GM12875 (cell line): Measurements from ENCODE around the gene TTC39C.
"Not testable (repeated sequence)": the region's sequence is repeated elsewhere in the genome, so short reads cannot be mapped to it uniquely, and the experiment has no call there.

ENCODE experiments used
- H3K4me3 ChIP-seq: one replicate; pipeline ENCODE4 v1.5.1; 2011; ENCODE audit warnings: low read depth, low read length, control low read depth
- TF ChIP-seq, protein P1 (sequence below): IDR thresholded peaks from 2 replicates; pipeline ENCODE4 v1.5.1; 2011; ENCODE audit warnings: low read depth, mild to moderate bottlenecking, control low read depth, inconsistent platforms, low read length, moderate library complexity, borderline replicate concordance; ENCODE audit not compliant: insufficient read depth

TTC39C gene

DNA sequence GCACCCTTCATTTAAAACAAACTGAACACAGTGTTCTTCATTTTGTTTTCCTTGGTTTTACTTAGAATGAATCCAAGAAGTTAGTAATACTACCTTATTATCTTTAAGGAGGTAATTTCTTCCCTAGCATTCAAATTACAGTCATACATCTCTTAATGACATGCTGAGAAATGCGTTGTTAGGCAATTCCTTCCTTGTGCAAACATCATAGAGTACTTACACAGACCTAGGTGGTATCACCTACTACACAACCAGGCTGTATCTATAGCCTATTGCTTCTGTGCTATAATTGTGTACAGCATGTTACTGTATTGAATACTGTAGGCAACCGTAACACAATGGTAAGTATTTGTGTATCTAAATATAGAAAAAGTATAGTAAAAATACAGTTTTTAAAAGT lies 115.9 kb downstream of the TTC39C start:
- H3K4me3 ChIP-seq: no peak overlapping the region
- TF ChIP-seq, protein P1, sequence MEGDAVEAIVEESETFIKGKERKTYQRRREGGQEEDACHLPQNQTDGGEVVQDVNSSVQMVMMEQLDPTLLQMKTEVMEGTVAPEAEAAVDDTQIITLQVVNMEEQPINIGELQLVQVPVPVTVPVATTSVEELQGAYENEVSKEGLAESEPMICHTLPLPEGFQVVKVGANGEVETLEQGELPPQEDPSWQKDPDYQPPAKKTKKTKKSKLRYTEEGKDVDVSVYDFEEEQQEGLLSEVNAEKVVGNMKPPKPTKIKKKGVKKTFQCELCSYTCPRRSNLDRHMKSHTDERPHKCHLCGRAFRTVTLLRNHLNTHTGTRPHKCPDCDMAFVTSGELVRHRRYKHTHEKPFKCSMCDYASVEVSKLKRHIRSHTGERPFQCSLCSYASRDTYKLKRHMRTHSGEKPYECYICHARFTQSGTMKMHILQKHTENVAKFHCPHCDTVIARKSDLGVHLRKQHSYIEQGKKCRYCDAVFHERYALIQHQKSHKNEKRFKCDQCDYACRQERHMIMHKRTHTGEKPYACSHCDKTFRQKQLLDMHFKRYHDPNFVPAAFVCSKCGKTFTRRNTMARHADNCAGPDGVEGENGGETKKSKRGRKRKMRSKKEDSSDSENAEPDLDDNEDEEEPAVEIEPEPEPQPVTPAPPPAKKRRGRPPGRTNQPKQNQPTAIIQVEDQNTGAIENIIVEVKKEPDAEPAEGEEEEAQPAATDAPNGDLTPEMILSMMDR: no peak

DNA sequence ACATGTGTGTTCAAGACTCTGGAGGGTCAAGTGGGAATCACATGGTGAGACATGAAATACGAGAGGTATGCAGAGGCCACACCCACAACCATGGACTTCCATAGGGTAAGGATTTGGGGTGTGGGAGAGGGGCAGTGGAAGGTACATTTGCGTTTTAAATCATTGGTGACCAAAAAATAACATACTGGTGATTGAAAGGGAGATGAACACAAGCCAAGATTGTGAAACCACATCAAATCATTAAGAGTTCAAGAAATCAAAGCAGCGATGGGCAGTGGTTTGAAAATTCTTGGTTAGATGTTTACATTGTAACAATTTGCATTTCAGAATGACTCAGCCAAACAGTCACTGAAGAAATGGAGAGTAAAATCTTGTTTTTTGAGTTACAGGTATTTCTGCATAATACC lies 122.4 kb downstream of the TTC39C start:
- no peak overlapping the region for H3K4me3 ChIP-seq
- TF ChIP-seq, protein P1: no peak

DNA sequence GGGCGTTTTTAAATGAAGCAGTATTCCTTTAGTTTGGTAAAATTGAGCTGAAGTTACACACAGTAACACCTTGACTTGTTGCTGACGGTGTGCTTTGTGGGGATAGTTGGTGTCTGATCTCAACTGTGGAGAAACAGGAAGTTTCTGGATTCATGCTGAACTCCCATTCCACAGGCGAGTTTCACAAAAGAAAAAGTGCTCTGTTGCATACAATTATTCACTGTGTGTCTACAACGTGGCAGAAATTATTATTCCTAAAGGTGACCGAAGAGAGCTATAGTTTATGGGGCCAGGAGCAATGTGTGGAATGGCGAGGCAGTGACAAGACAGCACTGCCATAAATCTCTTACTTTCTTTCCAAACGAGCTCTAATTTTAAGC lies 123.8 kb downstream of the TTC39C start:
- TF ChIP-seq, protein P1: no peak
- H3K4me3 ChIP-seq: peak overlapping the region; percentile 47

DNA sequence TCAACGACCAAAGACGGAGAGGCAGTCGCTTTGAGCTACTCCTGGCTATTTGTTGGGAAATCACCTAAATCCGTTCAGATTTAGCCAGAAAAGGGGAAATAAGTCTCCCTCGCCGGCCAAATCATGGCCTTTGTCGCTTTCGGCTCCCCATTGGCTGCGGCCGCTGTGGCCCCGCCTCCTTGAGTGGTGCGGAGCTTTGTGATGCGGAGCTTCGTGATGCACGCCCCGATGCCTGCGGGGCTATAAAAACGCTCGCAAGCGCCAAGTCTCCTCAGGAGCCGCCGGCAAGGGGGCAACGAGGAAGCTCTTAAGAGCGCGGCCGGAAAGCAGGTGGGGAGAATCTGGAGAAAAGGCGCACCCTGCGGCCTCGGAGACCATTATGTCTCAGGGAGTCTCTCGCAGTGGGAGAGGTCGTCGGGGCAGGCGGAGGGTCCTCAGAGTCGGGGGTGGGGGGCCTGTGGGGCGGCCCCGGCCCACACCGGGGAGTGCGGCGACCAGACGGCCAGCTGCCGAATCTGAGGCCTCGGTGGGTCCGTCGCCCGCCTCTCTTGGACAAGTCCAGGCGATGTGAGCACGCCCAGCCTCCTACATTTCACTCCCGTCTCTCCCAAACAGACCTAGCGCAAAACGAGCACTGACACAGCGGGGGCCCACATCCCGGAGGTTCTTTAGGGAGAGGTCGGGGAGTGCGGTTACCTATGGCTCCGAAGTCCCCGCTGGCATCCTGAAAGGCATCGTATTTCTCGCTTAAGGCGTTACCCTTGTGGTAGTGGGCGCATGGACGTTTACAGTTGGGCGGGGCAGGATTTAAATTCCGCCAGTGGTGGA lies 124.4 kb downstream of the TTC39C start, which contains the start of gene CABYR:
TSS of gene CABYR (plus strand) at position 274 of the 828 bp plus-strand sequence. CDS start 4,053 bp downstream, outside the sequence.
- TF ChIP-seq, protein P1: no peak
- peak within 1 kb of the TSS; percentile 47 for H3K4me3 ChIP-seq

DNA sequence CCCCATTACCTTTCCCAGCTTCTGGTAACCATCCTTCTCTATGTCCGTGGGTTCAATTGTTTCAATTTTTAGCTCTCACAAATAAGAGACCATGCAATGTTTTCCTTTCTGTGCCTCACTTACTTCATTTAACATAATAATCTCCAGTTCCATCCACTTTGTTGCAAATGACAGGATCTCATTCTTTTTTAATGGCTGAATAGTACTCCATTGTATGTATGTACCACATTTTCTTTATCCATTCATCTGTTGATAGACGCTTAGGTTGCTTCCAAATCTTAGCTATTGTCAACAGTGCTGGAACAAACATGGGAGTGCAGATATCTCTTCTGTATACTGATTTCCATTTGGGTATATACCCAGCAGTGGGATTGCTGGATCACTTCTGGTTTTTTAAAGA lies 126.1 kb downstream of the TTC39C start:
- TF ChIP-seq, protein P1: no peak
- H3K4me3 ChIP-seq: no peak overlapping the region

DNA sequence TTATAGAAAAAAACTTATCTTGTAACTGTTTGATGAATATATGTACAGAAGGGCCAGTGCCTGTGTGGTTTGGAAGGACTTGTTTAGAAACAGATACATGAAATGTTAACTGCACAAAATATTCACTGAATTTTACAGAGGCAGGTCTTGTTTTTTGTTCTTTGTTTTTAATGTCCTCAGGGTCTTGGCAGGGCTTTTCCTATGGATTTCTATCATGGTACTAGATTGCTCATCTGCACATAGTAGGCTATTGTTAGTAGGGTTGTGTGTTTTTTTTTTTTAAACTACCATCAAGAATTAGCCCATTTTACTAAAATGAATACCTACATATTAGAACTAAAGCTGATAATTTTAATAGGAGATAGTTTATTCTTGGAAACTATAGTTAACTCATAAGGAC lies 127.8 kb downstream of the TTC39C start:
- no peak overlapping the region for H3K4me3 ChIP-seq
- TF ChIP-seq, protein P1: no peak

DNA sequence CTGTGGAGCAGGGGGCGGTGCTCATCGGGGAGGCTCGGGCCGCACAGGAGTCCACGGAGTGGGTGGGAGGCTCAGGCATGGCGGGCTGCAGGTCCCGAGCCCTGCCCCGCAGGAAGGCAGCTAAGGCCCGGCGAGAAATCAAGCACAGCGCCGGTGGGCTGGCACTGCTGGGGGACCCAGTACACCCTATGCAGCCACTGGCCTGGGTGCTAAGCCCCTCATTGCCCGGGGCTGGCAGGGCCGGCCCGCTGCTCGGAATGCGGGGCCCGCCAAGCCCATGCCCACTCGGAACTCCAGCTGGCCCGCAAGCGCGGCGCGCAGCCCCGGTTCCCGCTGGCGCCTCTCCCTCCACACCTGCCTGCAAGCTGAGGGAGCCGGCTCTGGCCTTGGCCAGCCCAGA lies 135.0 kb downstream of the TTC39C start:
- H3K4me3 ChIP-seq: not testable (repeated sequence)
